ENCODE results near the gene ABCB11. TPM values are rescaled to one million over a fixed set of nuclear protein-coding genes. Genes with fewer than 3 reads are reported as not detected.

The ABCB11 gene
- total RNA-seq, 1 experiment from 2014 or later: 0.12 TPM

- Histone ChIP-seq H3K4me2 (ENCODE audit: low read length) (no peak overlapping the region), H3K4me3 (replicated peaks in 1 of 2; ENCODE audit: low read depth in 1 of 2, low read length in 2 of 2) (no peak overlapping the region), H3K27me3 (ENCODE audit: insufficient read depth, low read length) (no peaks in the 10 kb centered on the region), H3K36me3 (ENCODE audit: control insufficient read depth in 1 of 2, insufficient read depth in 2 of 2, low read length in 2 of 2) (no peaks in the 10 kb centered on the region), H3K9me2 (ENCODE audit: insufficient read depth) (no peaks in the 10 kb centered on the region), H3K4me1 (ENCODE audit: control insufficient read depth in 1 of 2, insufficient read depth in 2 of 2, low read length in 2 of 2) (no peaks in the 10 kb centered on the region), H2AFZ (ENCODE audit: low read depth, low read length, poor library complexity, severe bottlenecking) (no peak overlapping the region), H3K9me3 (ENCODE audit: control insufficient read depth in 1 of 2, insufficient read depth in 1 of 2, low read depth in 1 of 2, low read length in 2 of 2) (peaks cover 0 to under 1% of the 10 kb centered on the region in 2 experiments; a peak in 1 of 4 replicates), H3K27ac (ENCODE audit: low read depth, low read length) (no peak overlapping the region), H3K9ac (ENCODE audit: low read length) (no peak overlapping the region), H4K20me1 (ENCODE audit: insufficient read depth) (no peaks in the 10 kb centered on the region), H3K79me2 (ENCODE audit: insufficient read depth, low read length) (no peaks in the 10 kb centered on the region)
- TF ChIP-seq SP1 (IDR thresholded peaks at IDR 0.05; ENCODE audit: low read depth): no peak
- TF ChIP-seq ELF1 (IDR thresholded peaks at IDR 0.05; ENCODE audit: borderline replicate concordance, low read depth): no peak
- no peak for TF ChIP-seq FOSL1 (IDR thresholded peaks at IDR 0.05; ENCODE audit: low read depth)
- no peak for TF ChIP-seq REST (IDR thresholded peaks at IDR 0.05; ENCODE audit: low read depth)
- no peak for TF ChIP-seq RAD21 (IDR thresholded peaks at IDR 0.05; ENCODE audit: low read depth)
- TF ChIP-seq SIN3A (IDR thresholded peaks at IDR 0.05; ENCODE audit: low read depth): no peak
- DNase-seq (ENCODE audit: low read depth, low spot score): no peak
- intact Hi-C loops (cut with micrococcal nuclease): loop anchor here (10.0 kb wide), 1 partner anchor 766 kb away; no protein-coding TSS in a partner anchor
- ChIA-PET POLR2A (no interaction called here), CTCF (interaction anchor here (0.7 kb wide), 1 partner anchor 11 kb away, joined by 3 read pairs; no protein-coding TSS in a partner anchor), RAD21 (ENCODE audit: low non-redundant PET in 1 of 2, low total read pairs in 2 of 2, uncharacterized antibody in 2 of 2, unreplicated experiment in 2 of 2) (no interaction called here)
- BruUV-seq (replicated peaks): no TSS peak
- no peak for ATAC-seq
These were observed 120.8 kb downstream of the ABCB11 start for GRCh38 chr2:168910330-168910729.

Data from HCT116 (cell line).